ENCODE results near the gene COL3A1. TPM values are rescaled to one million over a fixed set of nuclear protein-coding genes. Genes with fewer than 3 reads are reported as not detected.

The COL3A1 gene
- total RNA-seq, 4 donors from 2014 or later: 211 to 408 (median 347) TPM

- Histone ChIP-seq H3K4me1 (peaks cover 8 to 45% (median 11%) of the 10 kb centered on the region in 3 donors), H3K27me3 (no peaks in the 10 kb centered on the region), H3K4me3 (no peak overlapping the region), H3K36me3 (peaks cover 9 to 36% of the 10 kb centered on the region in 2 donors), H3K27ac (peak overlapping the region; percentile 49 to 71 (median 66)), H3K9me3 (no peaks in the 10 kb centered on the region)
- WGBS, 2 donors (ENCODE audit: low coverage in 1 of 2): 45 to 46% methylated on average over 2 of the region's 2 CpGs
- TF ChIP-seq CTCF (IDR thresholded peaks at IDR 0.05) (no peak), POLR2AphosphoS5 (IDR thresholded peaks at IDR 0.05) (no peak), EP300 (IDR thresholded peaks at IDR 0.05) (no peak), POLR2A (IDR thresholded peaks at IDR 0.05) (no peak)
- no peak for ATAC-seq
Measured at GRCh38 chr2:189013671-189014448, 39.7 kb downstream of the COL3A1 start.

- Histone ChIP-seq H3K27me3 (no peaks in the 10 kb centered on the region), H3K27ac (peak overlapping the region; percentile 49 to 71 (median 66)), H3K9me3 (no peaks in the 10 kb centered on the region), H3K36me3 (peaks cover 7 to 29% of the 10 kb centered on the region in 2 donors), H3K4me3 (no peak overlapping the region), H3K4me1 (peaks cover 8 to 45% (median 11%) of the 10 kb centered on the region in 3 donors)
- WGBS, 2 donors (ENCODE audit: low coverage in 1 of 2): 22 to 40% methylated on average over 2 of the region's 2 CpGs
- TF ChIP-seq CTCF (IDR thresholded peaks at IDR 0.05): no peak
- TF ChIP-seq POLR2AphosphoS5 (IDR thresholded peaks at IDR 0.05): peak; percentile 84
- TF ChIP-seq EP300 (IDR thresholded peaks at IDR 0.05): no peak
- no peak for TF ChIP-seq POLR2A (IDR thresholded peaks at IDR 0.05)
- ATAC-seq: peak; percentile 42
Measured at GRCh38 chr2:189014449-189015138, 40.4 kb downstream of the COL3A1 start.

GRCh38 chr2:189015359-189015758, 41.2 kb downstream of the COL3A1 start:
- no peak for ATAC-seq
- H3K9me3 ChIP-seq: no peaks in the 10 kb centered on the region
- H3K36me3 ChIP-seq: peaks cover 5 to 21% of the 10 kb centered on the region in 2 donors
- TF ChIP-seq EP300 (IDR thresholded peaks at IDR 0.05): no peak
- TF ChIP-seq POLR2AphosphoS5 (IDR thresholded peaks at IDR 0.05): no peak
- no peak for TF ChIP-seq CTCF (IDR thresholded peaks at IDR 0.05)
- TF ChIP-seq POLR2A (IDR thresholded peaks at IDR 0.05): no peak
- peaks cover 8 to 43% (median 11%) of the 10 kb centered on the region in 3 donors for H3K4me1 ChIP-seq
- H3K27me3 ChIP-seq: no peaks in the 10 kb centered on the region
- WGBS, 2 donors (ENCODE audit: low coverage in 1 of 2): 14 to 37% methylated on average over 1 of the region's 1 CpG
- no peak overlapping the region for H3K4me3 ChIP-seq
- peak overlapping the region; percentile 12 to 71 (median 34) for H3K27ac ChIP-seq

GRCh38 chr2:189016311-189016861, 42.2 kb downstream of the COL3A1 start:
- Histone ChIP-seq H3K4me3 (no peak overlapping the region), H3K9me3 (no peaks in the 10 kb centered on the region), H3K27me3 (no peaks in the 10 kb centered on the region), H3K36me3 (peaks cover 0 to 11% of the 10 kb centered on the region in 2 donors), H3K4me1 (peaks cover 8 to 33% (median 11%) of the 10 kb centered on the region in 3 donors), H3K27ac (no peak overlapping the region)
- no peak for ATAC-seq
- TF ChIP-seq POLR2AphosphoS5 (IDR thresholded peaks at IDR 0.05) (no peak), CTCF (IDR thresholded peaks at IDR 0.05) (no peak), EP300 (IDR thresholded peaks at IDR 0.05) (no peak), POLR2A (IDR thresholded peaks at IDR 0.05) (no peak)
